Measurements from ENCODE around the gene GBE1.
"Not testable (repeated sequence)": the region's sequence is repeated elsewhere in the genome, so short reads cannot be mapped to it uniquely, and the experiment has no call there.

GBE1 gene

GRCh38 chr3:81545572-81545971, 215.9 kb downstream of the GBE1 start:
- in situ Hi-C loops (cut with HindIII; ENCODE audit: low sequenced_read_pairs), result no loop called here

- in situ Hi-C loops (cut with HindIII; ENCODE audit: low sequenced_read_pairs), result no loop called here
These were observed 217.1 kb downstream of the GBE1 start for GRCh38 chr3:81544385-81544784.

GRCh38 chr3:81540787-81541186, 220.7 kb downstream of the GBE1 start:
- in situ Hi-C loops (cut with HindIII; ENCODE audit: low sequenced_read_pairs), result no loop called here

DNA sequence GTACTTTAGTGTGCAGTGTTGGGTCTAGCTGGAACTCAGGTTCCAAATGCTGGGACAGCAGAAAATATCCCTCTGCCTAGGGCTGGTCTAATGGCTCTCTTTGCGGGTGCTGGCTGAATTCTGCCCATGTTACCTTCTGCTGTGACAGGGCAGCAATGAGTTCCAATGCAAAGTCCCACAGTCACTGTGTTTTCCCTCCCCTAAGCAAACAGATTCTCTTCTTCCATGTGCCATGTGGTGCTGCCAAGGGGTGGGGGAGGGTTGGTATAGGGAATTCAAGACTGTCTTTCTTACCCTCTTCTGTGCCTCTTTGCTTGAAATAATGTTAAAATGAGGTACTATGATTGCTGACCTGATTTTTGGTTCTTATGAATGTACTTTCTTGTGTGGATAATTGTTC, 229.6 kb downstream of the GBE1 start:
- in situ Hi-C loops (cut with HindIII; ENCODE audit: low sequenced_read_pairs), result no loop called here

GRCh38 chr3:81531263-81531662, 230.2 kb downstream of the GBE1 start:
- in situ Hi-C loops (cut with HindIII; ENCODE audit: low sequenced_read_pairs), result no loop called here

- in situ Hi-C loops (cut with HindIII; ENCODE audit: low sequenced_read_pairs), result no loop called here
These were observed 231.1 kb downstream of the GBE1 start for GRCh38 chr3:81530180-81530939.

- in situ Hi-C loops (cut with HindIII; ENCODE audit: low sequenced_read_pairs), result no loop called here
These were observed 239.6 kb downstream of the GBE1 start for GRCh38 chr3:81521855-81522254.

DNA sequence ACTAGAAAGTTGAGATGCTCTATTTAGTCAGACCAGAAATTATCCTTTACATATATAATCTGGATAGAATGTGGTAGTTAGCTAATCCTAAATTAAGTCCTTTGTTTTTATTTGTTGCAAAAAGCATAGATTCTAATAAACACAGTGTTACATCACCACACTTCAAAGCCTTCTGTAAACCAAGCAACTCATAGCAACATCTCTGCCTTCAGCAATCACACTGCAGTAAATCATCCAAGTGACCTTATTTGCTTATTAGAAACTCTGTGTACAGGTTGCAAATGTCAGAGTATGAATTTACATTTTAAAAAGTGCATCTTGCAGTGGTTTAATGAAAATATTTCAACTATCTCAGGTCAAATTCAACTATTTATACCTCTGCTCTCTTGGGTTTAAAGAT, 242.5 kb downstream of the GBE1 start:
- in situ Hi-C loops (cut with HindIII; ENCODE audit: low sequenced_read_pairs), result no loop called here

DNA sequence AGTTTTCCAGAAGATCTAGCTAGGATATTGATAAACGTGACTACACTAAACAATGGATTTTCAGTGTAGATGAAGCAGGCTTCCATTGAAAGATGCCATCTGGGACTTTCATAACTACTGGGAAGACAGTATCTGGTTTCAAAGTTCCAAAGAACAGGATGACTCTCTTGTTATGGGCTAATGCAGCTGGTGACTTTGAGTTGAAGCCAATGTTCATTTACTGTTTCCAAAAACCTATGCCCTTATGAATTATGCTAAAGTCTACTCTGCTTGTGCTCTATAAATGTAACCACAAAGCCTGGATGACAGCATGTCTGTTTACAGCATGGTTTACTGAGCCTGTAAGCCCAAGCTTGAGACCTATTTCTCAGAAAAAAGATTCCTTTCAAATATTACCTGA, 245.4 kb downstream of the GBE1 start:
- in situ Hi-C loops (cut with HindIII; ENCODE audit: low sequenced_read_pairs), result no loop called here

- in situ Hi-C loops (cut with HindIII; ENCODE audit: low sequenced_read_pairs), result no loop called here
These were observed 247.9 kb downstream of the GBE1 start for GRCh38 chr3:81513591-81513990.

DNA sequence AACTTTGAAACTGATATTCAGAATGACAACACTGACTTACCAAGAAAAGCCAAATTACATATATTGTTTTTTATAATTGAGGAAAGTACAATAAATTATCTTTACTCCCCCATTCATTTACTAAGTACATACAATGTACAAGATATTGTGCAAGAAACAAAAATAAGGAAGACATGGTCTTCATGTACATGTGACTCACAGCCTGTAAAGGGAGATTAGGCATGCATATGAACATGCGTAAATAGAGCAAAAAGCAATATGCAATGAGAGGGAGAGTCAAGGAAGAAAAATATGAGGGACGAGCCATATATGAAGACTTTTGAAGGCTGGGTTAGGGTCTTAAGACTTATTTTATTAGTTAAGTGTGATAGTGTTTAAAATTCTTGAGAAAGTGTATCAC, 258.4 kb downstream of the GBE1 start:
- in situ Hi-C loops (cut with HindIII; ENCODE audit: low sequenced_read_pairs), result no loop called here

- in situ Hi-C loops (cut with HindIII; ENCODE audit: low sequenced_read_pairs), result no loop called here
These were observed 259.2 kb downstream of the GBE1 start for GRCh38 chr3:81502236-81502635.

- in situ Hi-C loops (cut with HindIII; ENCODE audit: low sequenced_read_pairs), result no loop called here
These were observed 261.4 kb downstream of the GBE1 start for GRCh38 chr3:81500039-81500438.

DNA sequence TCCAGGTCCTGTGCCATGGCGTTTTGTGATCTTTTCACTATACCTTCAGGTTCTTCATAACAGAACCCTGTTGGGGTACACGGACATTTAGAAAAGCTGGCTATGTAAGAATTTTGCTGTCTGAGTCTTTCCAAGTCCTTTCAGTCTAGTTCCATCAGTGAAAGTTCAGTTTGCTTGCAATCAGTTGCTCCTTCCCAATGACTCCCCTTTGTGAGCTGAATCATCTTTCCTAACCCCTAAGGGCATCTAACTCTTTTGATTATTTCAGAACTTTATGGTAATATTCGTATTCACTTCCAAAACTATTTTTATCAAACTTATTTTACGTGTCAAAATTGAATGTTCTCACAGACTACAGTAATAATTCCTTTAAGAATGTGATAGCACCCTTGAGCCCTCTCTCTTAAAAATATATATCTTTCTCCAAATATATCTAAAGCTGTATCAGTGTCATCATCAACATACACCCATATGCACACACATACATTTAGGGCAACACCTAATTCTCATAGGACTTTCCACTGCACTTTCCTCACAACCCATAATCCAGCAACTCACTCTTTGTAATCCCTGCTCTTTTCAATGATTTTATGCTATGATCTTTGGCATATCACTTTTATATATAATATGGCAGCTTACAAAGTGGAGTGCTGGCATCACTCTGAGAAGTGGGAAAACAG, 263.7 kb downstream of the GBE1 start:
- in situ Hi-C loops (cut with HindIII; ENCODE audit: low sequenced_read_pairs), result no loop called here

DNA sequence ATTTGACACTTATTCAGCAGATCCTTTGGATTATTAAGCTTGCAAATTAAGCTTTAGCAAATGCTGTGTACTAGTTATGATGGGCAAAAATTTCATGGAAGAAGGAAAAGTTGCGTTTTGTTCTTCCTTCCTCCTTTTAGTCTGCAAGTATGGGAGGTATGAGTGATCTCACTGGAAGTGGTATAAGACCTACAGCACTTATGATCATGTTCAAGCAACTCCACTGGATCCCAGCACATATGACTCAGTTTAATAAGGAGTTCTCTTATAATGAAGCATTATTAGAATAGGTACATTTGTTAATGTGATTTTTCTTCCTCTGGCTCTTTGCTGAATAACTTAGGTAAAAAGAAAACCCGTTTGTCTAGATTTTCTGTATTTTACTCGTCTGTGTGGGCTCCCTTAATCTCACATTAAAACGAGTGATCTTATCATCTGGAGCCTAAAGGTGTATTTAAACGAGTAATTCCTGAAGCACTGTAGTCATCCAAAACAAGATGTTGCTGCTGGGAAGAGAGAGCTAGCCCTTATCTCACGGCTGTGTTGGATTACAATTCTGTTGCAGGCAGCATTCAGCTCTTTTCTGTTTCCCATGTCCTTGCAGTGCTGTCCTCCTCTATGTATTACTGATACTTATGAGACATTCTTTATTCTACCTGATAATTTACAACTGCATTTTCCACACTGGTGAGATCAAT, 264.9 kb downstream of the GBE1 start:
- in situ Hi-C loops (cut with HindIII; ENCODE audit: low sequenced_read_pairs), result no loop called here

DNA sequence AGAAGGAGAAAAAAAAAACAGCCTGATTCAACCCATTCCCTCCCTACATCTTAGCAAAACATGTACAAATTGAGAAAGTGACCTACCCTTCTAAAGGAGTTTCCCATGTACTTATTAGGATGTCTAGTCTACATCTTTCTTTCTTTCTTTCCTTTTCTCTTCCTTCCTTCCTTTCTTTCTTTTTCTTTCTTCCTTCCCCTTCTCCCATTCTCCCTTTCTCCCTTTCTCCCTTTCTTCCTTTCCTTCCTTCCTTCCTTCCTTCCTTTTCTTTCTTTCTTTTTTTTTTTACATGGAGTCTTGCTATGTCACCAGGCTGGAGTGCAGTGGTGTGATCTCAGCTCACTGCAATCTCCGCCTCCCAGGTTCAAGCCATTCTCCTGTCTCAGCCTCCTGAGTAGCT, 269.0 kb downstream of the GBE1 start:
- in situ Hi-C loops (cut with HindIII; ENCODE audit: low sequenced_read_pairs), result not testable (repeated sequence)

DNA sequence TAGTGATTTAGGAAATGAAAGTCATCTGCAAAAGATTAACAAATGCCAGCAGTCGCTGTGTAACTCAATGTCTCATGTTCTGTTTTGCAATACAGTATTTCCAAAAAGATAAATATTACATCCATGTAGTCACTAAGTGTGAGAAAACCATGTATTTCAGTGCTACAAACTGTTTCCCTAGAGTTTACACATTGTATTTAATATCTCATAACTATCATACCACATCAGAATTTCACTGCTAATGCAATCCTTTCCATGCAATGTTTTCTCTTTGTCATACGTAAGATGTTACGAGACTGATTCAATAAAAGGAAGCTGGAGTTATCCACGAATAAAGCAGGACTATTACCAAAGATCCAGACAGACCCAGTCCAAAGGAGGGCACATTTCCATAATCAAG, 269.4 kb downstream of the GBE1 start:
- in situ Hi-C loops (cut with HindIII; ENCODE audit: low sequenced_read_pairs), result no loop called here

DNA sequence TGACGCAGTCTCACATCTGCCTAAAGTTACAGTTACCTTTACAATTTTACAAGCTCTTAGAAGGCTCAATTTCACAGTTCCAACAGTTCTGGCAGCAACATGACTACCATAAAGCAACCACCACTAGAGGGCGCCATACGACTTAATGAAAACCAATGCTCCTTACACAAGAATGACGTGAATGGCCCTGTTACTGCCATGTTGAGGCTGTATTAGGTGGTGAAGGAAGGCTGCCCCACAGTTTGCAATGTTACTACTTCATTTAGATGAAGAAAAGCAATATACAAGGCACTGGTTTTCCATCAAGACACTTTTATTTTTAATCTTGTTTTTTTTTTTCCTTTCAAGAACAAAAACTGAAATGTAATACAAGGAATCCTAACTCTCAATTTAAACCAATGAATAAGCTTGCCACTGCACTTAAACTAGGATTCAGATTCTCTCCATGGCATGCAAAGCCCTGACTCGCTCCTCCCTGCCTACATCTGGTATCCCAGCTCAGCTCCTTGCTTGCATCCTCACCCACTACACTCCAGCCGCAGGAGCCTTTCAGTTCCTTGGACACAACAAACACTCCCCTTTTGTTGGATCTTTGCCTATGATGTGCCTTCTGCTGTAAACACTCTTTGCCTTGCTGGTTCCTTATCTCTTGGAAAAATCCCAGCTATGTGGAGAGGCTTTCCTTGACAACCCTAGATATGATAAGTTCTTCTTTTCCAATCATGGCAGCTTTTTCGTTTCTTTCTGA, 270.7 kb downstream of the GBE1 start:
- in situ Hi-C loops (cut with HindIII; ENCODE audit: low sequenced_read_pairs), result no loop called here

- in situ Hi-C loops (cut with HindIII; ENCODE audit: low sequenced_read_pairs), result no loop called here
These were observed 276.0 kb downstream of the GBE1 start for GRCh38 chr3:81485444-81485865.

GRCh38 chr3:81484520-81484919, 276.9 kb downstream of the GBE1 start:
- in situ Hi-C loops (cut with HindIII; ENCODE audit: low sequenced_read_pairs), result no loop called here

GRCh38 chr3:81483046-81483445, 278.4 kb downstream of the GBE1 start:
- in situ Hi-C loops (cut with HindIII; ENCODE audit: low sequenced_read_pairs), result no loop called here
